Measurements from ENCODE around the gene TLR4.

TLR4 gene

DNA sequence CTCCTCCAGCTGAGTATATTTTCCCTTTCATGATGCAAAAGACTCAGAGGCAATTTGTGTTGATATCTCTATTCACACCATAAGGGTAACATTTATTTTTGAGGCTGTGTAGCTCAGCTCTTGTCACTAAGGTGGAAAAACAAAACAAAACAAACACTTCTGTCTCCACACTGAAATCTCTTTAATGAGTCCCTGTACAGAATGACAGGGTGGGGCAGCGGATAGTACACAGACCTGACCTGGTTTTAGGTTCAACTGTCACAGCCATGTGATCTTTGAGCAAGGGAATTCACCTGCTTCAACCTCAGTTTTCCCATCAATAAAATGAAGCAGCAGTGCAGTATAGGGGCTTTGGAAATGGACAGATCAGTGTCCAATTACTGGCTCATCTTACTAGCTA, 29.3 kb downstream of the TLR4 start:
- CTCF ChIA-PET, result interaction anchor here (1.3 kb wide), 1 partner anchor 9 kb away, joined by 7 read pairs; no protein-coding TSS in a partner anchor
- no peak overlapping the region for H3K4me3 ChIP-seq (ENCODE audit: low read depth, low read length)
- TF ChIP-seq, protein P1, sequence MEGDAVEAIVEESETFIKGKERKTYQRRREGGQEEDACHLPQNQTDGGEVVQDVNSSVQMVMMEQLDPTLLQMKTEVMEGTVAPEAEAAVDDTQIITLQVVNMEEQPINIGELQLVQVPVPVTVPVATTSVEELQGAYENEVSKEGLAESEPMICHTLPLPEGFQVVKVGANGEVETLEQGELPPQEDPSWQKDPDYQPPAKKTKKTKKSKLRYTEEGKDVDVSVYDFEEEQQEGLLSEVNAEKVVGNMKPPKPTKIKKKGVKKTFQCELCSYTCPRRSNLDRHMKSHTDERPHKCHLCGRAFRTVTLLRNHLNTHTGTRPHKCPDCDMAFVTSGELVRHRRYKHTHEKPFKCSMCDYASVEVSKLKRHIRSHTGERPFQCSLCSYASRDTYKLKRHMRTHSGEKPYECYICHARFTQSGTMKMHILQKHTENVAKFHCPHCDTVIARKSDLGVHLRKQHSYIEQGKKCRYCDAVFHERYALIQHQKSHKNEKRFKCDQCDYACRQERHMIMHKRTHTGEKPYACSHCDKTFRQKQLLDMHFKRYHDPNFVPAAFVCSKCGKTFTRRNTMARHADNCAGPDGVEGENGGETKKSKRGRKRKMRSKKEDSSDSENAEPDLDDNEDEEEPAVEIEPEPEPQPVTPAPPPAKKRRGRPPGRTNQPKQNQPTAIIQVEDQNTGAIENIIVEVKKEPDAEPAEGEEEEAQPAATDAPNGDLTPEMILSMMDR (IDR thresholded peaks at IDR 0.05; ENCODE audit: insufficient read depth, low read length, missing control alignments), result no peak
- DNase-seq (ENCODE audit: low read depth, low spot score), result no peak
- POLR2A ChIA-PET, result no interaction called here

DNA sequence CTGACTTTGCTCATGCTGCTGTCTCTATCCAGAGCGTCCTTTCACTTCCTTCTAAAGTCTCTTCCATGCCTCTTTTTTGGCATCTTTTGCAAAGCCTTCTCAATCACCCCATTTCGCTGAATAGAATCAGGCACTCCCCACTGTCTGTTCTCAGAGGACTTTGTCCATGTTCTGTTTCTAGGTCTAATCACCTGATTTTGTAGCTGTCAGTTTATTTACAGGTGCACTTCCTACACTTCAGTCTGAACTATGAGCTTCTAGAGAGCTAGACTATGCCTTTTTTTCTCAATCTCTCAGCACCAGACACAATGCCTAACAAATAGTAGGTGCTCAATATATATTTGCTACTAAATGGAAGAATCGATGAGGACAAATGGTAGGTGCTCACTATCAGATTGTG, 29.9 kb downstream of the TLR4 start:
- DNase-seq (ENCODE audit: low read depth, low spot score), result no peak
- CTCF ChIA-PET, result interaction anchor here (1.3 kb wide), 1 partner anchor 10 kb away, joined by 7 read pairs; no protein-coding TSS in a partner anchor
- no peak overlapping the region for H3K4me3 ChIP-seq (ENCODE audit: low read depth, low read length)
- TF ChIP-seq, protein P1 (IDR thresholded peaks at IDR 0.05; ENCODE audit: insufficient read depth, low read length, missing control alignments), result no peak
- POLR2A ChIA-PET, result no interaction called here

DNA sequence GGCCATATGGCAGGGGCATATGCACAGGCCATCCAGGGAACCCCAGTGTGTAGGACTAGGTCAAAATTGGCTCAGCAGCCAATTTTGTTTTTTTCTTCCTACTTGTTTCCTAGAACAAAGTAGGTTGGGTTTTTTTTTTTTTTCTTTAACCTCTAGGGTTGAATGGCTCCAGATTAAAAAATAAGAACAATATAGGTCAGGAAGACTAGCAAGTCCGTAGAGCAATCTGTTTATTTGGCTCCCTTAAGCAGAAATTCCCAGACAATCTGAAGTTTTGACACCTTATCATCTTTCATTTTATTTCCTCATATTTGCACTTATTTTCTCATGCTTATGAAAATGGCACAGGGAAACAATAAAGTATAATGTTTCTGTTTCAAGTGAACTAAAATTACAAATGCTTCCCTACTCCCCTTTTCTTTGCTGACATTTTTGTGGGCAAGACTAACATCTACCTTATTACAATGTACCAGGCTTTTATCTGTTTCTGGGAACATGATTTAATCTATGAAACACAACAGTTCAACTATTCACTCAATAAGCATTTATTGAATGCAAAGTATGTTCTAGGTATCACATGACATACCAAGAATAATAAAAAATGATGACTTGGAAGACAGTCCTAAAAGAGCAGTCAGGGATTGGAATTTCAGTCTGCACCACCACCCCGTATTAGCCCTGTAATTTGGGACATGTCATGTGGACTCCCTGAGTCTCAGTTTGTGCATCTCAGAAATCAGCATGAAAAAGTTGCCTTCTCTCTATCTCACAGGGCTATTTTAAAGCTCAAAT, 30.5 kb downstream of the TLR4 start:
- DNase-seq (ENCODE audit: low read depth, low spot score), result no peak
- no peak overlapping the region for H3K4me3 ChIP-seq (ENCODE audit: low read depth, low read length)
- POLR2A ChIA-PET, result interaction anchor here (0.8 kb wide), 1 partner anchor 9 kb away, joined by 3 read pairs; no protein-coding TSS in a partner anchor
- TF ChIP-seq, protein P1 (IDR thresholded peaks at IDR 0.05; ENCODE audit: insufficient read depth, low read length, missing control alignments), result no peak
- CTCF ChIA-PET, result interaction anchor here (1.0 to 1.3 kb wide), 2 partner anchors 9 to 10 kb away, joined by 3 to 7 read pairs; no protein-coding TSS in a partner anchor

DNA sequence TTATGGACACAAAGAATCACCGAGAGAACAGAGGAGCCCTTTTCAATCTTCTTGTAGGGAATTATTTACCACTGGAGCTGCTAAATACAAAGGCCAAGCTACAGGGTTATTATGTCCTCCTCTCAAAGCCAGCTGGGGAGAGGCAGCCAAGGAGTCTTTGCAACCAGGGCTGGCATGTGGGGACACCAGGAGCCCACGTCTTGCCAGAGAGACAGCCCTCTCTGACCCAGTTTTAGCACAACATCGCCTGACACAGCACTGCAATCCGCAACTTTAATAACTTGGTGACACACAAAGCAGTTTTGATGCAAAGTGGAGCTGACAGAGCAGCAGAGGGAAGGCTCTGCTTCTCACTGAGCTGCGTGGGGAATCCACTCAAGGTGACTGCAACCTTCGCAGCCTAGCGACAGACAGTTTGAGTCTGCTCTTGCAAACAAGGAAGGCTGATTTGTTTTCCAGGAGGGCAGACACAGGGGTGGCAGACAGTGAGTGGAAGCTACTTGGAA, 33.6 kb downstream of the TLR4 start:
- ChIA-PET CTCF (no interaction called here), POLR2A (no interaction called here)
- TF ChIP-seq, protein P1 (IDR thresholded peaks at IDR 0.05; ENCODE audit: insufficient read depth, low read length, missing control alignments), result no peak
- no peak for DNase-seq (ENCODE audit: low read depth, low spot score)
- H3K4me3 ChIP-seq (ENCODE audit: low read depth, low read length), result no peak overlapping the region

DNA sequence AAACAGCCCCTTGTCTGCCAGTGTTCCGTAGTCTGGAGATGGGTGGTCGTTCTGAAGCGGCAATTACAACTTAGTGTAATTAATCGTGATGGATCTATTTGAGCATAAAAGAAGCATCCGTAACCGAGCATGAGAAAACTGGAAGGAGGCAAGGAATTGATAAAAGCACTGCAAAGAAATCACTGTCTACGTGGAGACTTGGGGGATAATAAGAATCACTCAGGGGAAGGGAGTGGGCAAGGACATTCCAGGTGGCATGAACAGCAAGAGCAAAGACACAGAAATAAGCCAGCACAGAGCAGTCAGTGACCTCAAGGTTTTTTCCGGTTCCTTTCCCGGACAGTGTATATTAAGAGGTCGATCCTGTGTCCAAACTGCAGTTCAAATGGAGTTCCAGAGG, 35.0 kb downstream of the TLR4 start:
- no peak for DNase-seq (ENCODE audit: low read depth, low spot score)
- CTCF ChIA-PET, result no interaction called here
- POLR2A ChIA-PET, result no interaction called here
- TF ChIP-seq, protein P1 (IDR thresholded peaks at IDR 0.05; ENCODE audit: insufficient read depth, low read length, missing control alignments), result no peak
- no peak overlapping the region for H3K4me3 ChIP-seq (ENCODE audit: low read depth, low read length)

DNA sequence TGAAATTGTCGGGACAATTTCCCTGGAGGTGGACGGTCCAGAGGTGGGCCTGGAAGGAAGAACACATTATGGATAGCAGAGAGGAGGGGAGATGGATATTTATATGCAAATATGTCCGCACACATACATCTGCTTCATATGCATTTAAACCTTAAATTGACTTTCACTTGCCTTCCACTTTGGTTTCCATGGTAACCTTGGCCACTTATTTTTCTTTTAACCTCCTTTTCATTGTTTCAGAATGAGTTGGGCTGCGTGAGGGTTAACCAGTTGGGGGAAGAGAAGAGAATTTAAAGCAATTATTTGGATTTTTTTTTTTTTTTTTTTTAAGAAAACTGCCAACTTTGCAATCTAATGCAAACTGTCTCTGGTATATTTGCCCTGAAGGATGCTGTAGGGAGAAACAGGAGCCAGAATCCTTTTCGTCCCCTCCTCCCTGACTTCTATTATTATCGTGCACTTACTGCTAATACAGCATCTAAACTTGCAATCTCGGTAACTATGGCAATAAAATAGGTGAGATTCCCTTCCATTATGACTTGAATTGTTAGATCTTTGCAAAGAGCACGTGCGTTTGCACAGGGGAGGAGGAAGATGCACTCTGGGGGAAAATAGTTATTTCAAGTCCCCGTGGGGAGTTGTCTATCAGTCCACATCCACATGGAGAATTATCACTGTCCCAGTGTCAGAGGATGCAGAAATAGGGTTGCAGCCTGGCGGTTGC, 35.6 kb downstream of the TLR4 start:
- CTCF ChIA-PET, result no interaction called here
- POLR2A ChIA-PET, result no interaction called here
- no peak overlapping the region for H3K4me3 ChIP-seq (ENCODE audit: low read depth, low read length)
- TF ChIP-seq, protein P1 (IDR thresholded peaks at IDR 0.05; ENCODE audit: insufficient read depth, low read length, missing control alignments), result no peak
- no peak for DNase-seq (ENCODE audit: low read depth, low spot score)
